Breast epithelium (tissue), 3 donors: ENCODE measurements around the gene CENPP.

Experiments
- CTCF ChIP-seq, 3 donors: fragments of 450-650 bp; IDR thresholded peaks; one replicate each; pipeline ENCODE4 v1.5.1; 2016 to 2017; ENCODE audit warnings: antibody characterized with exemption in 3 of 3, mild to moderate bottlenecking in 3 of 3, moderate library complexity in 3 of 3
- POLR2A ChIP-seq: fragments of 450-650 bp; IDR thresholded peaks from one replicate; pipeline ENCODE4 v1.6.1; 2016; ENCODE audit warnings: antibody characterized with exemption, mild to moderate bottlenecking, moderate library complexity
- POLR2AphosphoS5 ChIP-seq, 3 donors: sonication (generic); formaldehyde crosslinking; IDR thresholded peaks; one replicate each; pipeline ENCODE4 v1.6.1; 2017; ENCODE audit warnings: antibody characterized with exemption in 3 of 3

- TF ChIP-seq CTCF (IDR thresholded peaks at IDR 0.05) (no peak), POLR2A (no peak), POLR2AphosphoS5 (IDR thresholded peaks at IDR 0.05) (no peak)
Measured at GRCh38 chr9:92661127-92661526, 335.4 kb downstream of the CENPP start.
